ENCODE data around the gene TBC1D5. TPM values are rescaled to one million over a fixed set of nuclear protein-coding genes. Genes with fewer than 3 reads are reported as not detected.

Gene TBC1D5
- total RNA-seq, 1 donor, result 145 TPM

DNA sequence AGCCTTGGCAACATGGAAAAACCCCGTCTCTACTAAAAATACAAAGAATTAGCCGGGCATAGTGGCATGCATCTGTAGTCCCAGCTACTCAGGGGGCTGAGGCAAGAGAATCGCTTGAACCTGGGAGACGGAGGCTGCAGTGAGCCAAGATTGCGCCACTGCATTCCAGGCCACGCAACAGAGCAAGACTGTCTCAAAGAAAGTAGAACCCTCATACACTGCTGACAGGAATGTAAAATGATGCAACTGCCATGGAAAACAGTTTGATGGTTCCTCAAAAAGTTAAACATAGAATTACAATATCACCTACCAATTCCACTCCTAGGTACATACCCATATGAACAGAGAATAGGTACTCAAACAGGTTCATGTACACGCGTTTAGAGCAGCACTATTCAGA lies 158.9 kb downstream of the TBC1D5 start:
- no peak for DNase-seq (ENCODE audit: low read depth)
- TF ChIP-seq, protein P1, sequence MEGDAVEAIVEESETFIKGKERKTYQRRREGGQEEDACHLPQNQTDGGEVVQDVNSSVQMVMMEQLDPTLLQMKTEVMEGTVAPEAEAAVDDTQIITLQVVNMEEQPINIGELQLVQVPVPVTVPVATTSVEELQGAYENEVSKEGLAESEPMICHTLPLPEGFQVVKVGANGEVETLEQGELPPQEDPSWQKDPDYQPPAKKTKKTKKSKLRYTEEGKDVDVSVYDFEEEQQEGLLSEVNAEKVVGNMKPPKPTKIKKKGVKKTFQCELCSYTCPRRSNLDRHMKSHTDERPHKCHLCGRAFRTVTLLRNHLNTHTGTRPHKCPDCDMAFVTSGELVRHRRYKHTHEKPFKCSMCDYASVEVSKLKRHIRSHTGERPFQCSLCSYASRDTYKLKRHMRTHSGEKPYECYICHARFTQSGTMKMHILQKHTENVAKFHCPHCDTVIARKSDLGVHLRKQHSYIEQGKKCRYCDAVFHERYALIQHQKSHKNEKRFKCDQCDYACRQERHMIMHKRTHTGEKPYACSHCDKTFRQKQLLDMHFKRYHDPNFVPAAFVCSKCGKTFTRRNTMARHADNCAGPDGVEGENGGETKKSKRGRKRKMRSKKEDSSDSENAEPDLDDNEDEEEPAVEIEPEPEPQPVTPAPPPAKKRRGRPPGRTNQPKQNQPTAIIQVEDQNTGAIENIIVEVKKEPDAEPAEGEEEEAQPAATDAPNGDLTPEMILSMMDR (IDR thresholded peaks at IDR 0.05; ENCODE audit: insufficient read depth, low read length), result no peak
- no peak overlapping the region for H3K4me3 ChIP-seq (ENCODE audit: low read depth, low read length)

DNA sequence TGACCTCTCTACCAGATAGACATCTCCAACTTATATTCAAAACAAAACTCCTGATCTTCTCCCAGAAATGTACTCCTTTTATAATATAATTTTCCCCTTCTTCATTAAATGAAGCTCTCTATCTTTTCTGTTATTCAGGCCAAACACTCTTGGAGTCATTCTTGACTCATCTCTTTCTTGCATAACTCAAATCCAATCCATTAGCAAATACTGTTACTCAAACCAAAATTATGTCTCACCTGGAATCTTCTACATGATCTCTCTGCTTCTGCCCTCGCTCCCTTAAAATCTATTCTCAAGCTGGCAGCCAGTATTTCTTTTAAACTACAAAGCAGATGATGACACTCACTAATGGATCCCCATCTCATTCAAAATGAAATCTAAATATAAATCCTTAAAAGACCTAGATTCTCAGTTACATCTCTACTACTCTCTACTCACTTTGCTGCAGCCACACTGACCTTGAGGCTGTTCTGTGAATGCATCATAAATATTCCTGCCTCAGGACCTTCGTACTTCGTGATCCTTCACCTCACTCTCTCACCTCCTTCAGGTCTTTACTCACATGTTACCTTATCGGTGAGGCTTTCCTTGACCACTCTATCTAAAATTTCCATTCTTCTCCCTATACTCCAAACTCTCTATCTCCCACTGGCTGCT lies 160.9 kb downstream of the TBC1D5 start:
- no peak overlapping the region for H3K4me3 ChIP-seq (ENCODE audit: low read depth, low read length)
- DNase-seq (ENCODE audit: low read depth), result peak; percentile 3
- TF ChIP-seq, protein P1 (IDR thresholded peaks at IDR 0.05; ENCODE audit: insufficient read depth, low read length), result no peak

DNA sequence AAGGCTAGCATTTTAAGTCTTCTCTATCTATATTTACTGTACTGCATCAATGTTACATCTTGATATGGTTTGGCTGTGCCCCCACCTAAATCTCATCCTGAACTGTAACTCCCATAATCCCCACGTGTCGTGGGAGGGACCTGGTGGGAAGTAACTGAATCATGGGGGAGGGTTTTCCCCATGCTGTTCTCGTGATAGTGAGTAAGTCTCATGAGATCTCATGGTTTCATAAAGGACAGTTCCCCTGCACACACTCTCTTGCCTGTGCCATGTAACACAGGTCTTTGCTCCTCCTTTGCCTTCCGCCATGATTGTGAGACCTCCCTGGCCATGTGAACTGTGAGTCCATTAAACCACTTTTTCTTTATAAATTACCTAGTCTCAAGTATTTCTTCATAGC lies 161.5 kb downstream of the TBC1D5 start:
- DNase-seq (ENCODE audit: low read depth), result no peak
- TF ChIP-seq, protein P1 (IDR thresholded peaks at IDR 0.05; ENCODE audit: insufficient read depth, low read length), result no peak
- no peak overlapping the region for H3K4me3 ChIP-seq (ENCODE audit: low read depth, low read length)

DNA sequence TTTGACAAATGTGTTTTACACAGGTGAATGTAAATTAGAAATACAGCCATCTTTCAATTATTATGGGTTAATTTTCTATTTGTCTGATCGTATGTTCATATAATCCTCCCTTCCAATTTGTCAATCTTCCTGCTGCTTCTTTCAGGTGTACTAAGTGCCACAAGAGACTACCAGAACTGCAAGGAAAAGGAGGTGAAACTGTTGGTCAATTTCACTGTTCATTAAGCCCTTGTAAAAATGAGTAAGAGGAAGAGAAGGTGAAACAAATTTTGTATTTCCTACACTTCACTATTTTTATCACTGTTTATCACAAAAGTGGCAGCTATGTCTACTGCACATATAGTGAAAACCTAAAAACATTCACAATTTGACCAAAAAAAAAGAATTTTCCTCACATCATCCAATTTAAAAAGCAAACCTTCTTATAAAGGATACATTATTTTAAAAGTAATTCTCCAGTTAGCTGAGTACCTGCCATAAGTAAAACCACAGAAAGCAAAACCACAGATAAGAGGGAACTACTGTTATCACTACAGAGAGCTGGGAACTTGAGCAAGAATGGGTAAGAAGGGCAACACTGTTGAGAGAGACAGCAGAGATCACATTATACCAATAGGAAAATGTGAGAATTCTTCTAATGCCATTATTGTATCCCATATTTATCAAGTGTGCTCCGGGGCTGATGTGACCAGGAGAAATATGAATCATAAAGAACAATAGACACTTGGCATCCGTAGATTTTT lies 163.0 kb downstream of the TBC1D5 start:
- TF ChIP-seq, protein P1 (IDR thresholded peaks at IDR 0.05; ENCODE audit: insufficient read depth, low read length), result no peak
- peak; percentile 71 for DNase-seq (ENCODE audit: low read depth)
- no peak overlapping the region for H3K4me3 ChIP-seq (ENCODE audit: low read depth, low read length)

DNA sequence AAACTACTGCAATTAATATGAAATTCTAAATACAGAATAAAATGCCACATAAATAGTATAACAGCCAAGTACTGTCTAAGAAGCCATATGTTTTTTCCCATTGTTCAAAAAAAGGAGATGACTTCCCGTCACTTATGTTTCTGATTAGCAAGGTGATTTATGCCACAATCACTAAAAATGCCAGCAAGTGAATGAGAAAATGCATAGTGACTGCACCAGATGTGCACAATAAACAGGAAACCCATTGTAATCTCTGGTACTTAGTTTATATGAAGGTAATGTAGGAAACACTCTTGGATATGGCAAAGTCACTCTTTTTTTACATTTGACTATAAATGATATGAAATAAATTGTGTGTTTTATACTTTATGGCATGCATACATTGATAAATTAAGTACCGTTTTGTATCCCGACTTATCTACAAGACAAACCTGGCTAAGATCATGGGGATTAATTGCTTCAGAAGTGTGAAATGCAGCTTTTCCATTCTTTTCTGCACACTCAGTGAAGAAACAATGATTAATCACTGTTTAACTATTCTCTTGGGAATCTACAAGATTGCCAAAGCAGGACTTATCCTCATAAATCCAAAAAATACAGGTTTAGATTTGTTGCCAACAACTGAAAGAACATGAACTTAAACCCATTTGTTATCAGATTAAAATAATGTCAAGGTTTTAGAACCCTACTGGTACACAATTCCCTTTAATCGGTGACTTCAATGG lies 164.5 kb downstream of the TBC1D5 start:
- TF ChIP-seq, protein P1 (IDR thresholded peaks at IDR 0.05; ENCODE audit: insufficient read depth, low read length), result no peak
- no peak overlapping the region for H3K4me3 ChIP-seq (ENCODE audit: low read depth, low read length)
- peak; percentile 74 for DNase-seq (ENCODE audit: low read depth)

DNA sequence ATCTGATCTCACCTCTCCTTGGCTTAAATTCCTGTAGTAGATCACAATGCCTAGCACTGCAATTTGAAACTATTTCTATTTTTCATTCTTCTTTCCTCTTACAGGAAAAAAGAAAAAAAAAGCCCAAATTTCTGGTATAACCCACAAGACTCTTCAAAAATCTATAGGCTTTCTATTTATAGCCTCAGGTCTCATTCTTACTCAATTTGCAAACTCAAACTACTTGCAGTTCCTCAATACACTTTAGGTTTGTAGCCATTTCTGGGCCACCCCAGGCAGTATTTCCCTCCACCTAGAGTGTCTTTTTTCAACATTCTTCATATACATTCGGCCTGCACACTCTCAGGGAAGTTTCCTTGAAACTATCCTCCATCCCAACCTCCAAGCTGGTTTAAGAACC lies 169.0 kb downstream of the TBC1D5 start:
- no peak overlapping the region for H3K4me3 ChIP-seq (ENCODE audit: low read depth, low read length)
- no peak for DNase-seq (ENCODE audit: low read depth)
- TF ChIP-seq, protein P1 (IDR thresholded peaks at IDR 0.05; ENCODE audit: insufficient read depth, low read length), result no peak
